Measurements from ENCODE around the gene CCNO. TPM values are rescaled to one million over a fixed set of nuclear protein-coding genes. Genes with fewer than 3 reads are reported as not detected.
A peak's percentile ranks its signal among the peaks of the same experiment; 100 is the strongest.

The CCNO gene
- total and polyA plus RNA-seq, 2 experiments from 2014 or later, result not detected

- Mint-ChIP-seq H3K9me3 (no peaks in the 10 kb centered on the region), H3K4me1 (no peaks in the 10 kb centered on the region; the same call in 2 of the 3 replicates), H3K4me3 (no peak overlapping the region), H3K36me3 (ENCODE audit: low read depth) (no peaks in the 10 kb centered on the region), H3K27ac (no peak overlapping the region), H3K27me3 (ENCODE audit: insufficient read depth, low read depth, poor library complexity) (peaks cover 3% of the 10 kb centered on the region)
- Histone ChIP-seq H3K36me3 (ENCODE audit: insufficient read depth) (no peaks in the 10 kb centered on the region), H3K79me2 (replicated peaks; ENCODE audit: insufficient read depth) (no peaks in the 10 kb centered on the region), H3F3A (replicated peaks; ENCODE audit: low read depth) (no peaks in the 10 kb centered on the region), H3K4me1 (ENCODE audit: insufficient read depth) (no peaks in the 10 kb centered on the region), H3K9me2 (ENCODE audit: insufficient read depth) (no peaks in the 10 kb centered on the region), H3K4me2 (no peak overlapping the region), H2AFZ (no peak overlapping the region), H3K27me3 (ENCODE audit: insufficient read depth) (peaks cover 21% of the 10 kb centered on the region), H4K20me1 (replicated peaks; ENCODE audit: insufficient read depth) (no peaks in the 10 kb centered on the region), H3K4me3 (no peak overlapping the region), H3K27ac (ENCODE audit: low read depth) (no peak overlapping the region)
- no peak for ATAC-seq
- no peak for TF ChIP-seq ZNF462 (CRISPR knock-in tag; IDR thresholded peaks at IDR 0.05)
- no peak for TF ChIP-seq ZNF114 (CRISPR knock-in tag; IDR thresholded peaks at IDR 0.05)
- peak; percentile 22 for DNase-seq (ENCODE audit: low spot score)
These were observed 8.3 kb upstream of the CCNO start for GRCh38 chr5:55241746-55242145.

DNA sequence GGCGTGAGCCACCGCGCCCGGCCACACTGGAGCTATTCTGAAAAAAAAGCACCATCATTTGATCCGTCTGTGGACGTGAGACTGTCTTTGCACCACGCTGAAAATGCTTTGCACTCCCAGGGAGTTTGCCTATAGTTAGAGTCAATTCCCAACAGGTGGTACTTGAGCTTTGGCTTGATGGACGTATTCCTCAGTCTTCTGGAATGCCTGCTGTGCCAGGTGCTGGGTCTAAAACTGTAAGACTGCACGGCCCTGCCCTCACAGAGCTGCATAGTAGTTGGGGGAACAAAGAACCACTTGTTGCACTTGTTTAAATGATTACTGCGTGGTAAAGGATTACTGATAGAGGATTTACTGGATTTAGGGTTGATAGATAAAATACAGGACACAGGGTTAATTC lies 3.4 kb upstream of the CCNO start:
- H3K27me3 Mint-ChIP-seq (ENCODE audit: insufficient read depth, low read depth, poor library complexity), result peaks cover 51% of the 10 kb centered on the region
- TF ChIP-seq POLR2AphosphoS5 (IDR thresholded peaks at IDR 0.05; ENCODE audit: low read depth) (no peak), ZNF331 (CRISPR knock-in tag; IDR thresholded peaks at IDR 0.05; ENCODE audit: low read depth) (no peak), JUNB (IDR thresholded peaks at IDR 0.05; ENCODE audit: unreplicated experiment) (no peak), CREB1 (CRISPR knock-in tag; IDR thresholded peaks at IDR 0.05; ENCODE audit: low read depth) (no peak), EZH2phosphoT487 (IDR thresholded peaks at IDR 0.05; ENCODE audit: unreplicated experiment) (no peak), STAT1 (IDR thresholded peaks at IDR 0.05; ENCODE audit: unreplicated experiment) (no peak), ZNF114 (CRISPR knock-in tag; IDR thresholded peaks at IDR 0.05) (no peak), NANOG (IDR thresholded peaks at IDR 0.05; ENCODE audit: borderline replicate concordance) (no peak)

More for the DNA sequence above, 3.4 kb upstream of the CCNO start:
- Histone ChIP-seq H3K79me2 (replicated peaks; ENCODE audit: insufficient read depth) (no peaks in the 10 kb centered on the region), H3K36me3 (ENCODE audit: insufficient read depth) (no peaks in the 10 kb centered on the region; the same call in 1 of the 2 replicates), H3K27ac (ENCODE audit: low read depth) (no peak overlapping the region), H3K27me3 (ENCODE audit: insufficient read depth) (peaks cover 71% of the 10 kb centered on the region), H3K4me3 (no peak overlapping the region), H3K4me1 (ENCODE audit: insufficient read depth) (peaks cover 14% of the 10 kb centered on the region), H3K9me2 (ENCODE audit: insufficient read depth) (no peaks in the 10 kb centered on the region), H3K4me2 (no peak overlapping the region), H3F3A (replicated peaks; ENCODE audit: low read depth) (peaks cover 17% of the 10 kb centered on the region), H2AFZ (no peak overlapping the region), H4K20me1 (replicated peaks; ENCODE audit: insufficient read depth) (peaks cover 6% of the 10 kb centered on the region; the same call in 1 of the 2 replicates)
- peaks cover 3% of the 10 kb centered on the region; the same call in 1 of the 3 replicates for H3K36me3 Mint-ChIP-seq (ENCODE audit: low read depth)
- H3K9me3 Mint-ChIP-seq, result peaks cover 2% of the 10 kb centered on the region; the same call in 2 of the 3 replicates
- H3K4me1 Mint-ChIP-seq, result peaks cover 11% of the 10 kb centered on the region
- H3K27ac Mint-ChIP-seq, result no peak overlapping the region
- DNase-seq (ENCODE audit: low spot score) (peak; percentile 16), ATAC-seq (no peak)
- no peak overlapping the region for H3K4me3 Mint-ChIP-seq
